NOMO-1 (cell line): ENCODE results near the gene CHRNA7.
"Not testable (repeated sequence)": the region's sequence is repeated elsewhere in the genome, so short reads cannot be mapped to it uniquely, and the experiment has no call there.

Source experiments
- DNase-seq, 2 experiments: peaks; one replicate each; lab custom pipeline; 2025; ENCODE audit not compliant: unreplicated experiment in 2 of 2; lab: John Stamatoyannopoulos, UW

CHRNA7 gene

DNA sequence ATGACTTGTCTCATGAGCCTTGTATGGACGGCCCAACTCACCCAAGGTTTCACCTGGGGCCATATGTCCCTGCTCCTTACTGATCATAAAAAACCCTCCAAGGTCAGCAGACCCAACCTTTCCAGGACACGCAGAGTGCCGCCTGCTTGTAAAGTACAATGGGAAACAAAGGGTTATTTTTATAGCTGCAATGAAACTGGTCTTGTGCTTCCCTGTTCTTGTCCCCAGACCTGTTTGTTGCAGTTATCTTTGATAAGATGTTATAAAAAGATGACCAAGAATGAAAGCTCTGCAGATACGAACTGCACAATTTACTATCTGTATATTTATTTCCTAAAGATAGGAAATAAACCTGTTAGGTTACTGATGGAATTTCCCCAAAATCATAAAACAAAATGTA is 136.0 kb downstream of the CHRNA7 start:
- DNase-seq, result not testable (repeated sequence)

DNA sequence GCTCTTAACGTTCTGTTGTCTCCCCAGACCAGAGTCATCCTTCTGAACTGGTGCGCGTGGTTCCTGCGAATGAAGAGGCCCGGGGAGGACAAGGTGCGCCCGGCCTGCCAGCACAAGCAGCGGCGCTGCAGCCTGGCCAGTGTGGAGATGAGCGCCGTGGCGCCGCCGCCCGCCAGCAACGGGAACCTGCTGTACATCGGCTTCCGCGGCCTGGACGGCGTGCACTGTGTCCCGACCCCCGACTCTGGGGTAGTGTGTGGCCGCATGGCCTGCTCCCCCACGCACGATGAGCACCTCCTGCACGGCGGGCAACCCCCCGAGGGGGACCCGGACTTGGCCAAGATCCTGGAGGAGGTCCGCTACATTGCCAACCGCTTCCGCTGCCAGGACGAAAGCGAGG is 137.6 kb downstream of the CHRNA7 start:
- DNase-seq, result not testable (repeated sequence)

DNA sequence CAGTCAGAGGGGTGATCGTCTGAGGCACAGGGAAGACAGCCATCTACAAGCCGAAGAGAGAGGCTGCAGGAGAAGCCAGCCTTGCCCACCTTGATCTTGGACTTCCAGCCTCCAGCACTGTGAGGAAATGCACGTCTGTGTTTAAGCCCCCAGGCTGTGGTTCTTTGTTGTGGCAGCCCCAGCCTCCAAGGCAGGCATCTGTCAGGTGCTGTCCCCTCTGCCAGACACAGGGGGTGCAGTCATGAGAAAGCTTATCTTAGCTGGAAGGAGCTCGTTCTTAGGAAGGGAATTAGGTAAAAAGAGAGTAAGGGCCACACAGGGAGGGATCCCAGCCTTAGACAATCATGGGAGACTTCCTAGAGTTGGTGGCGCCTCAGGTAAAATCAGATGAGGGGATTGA is 150.3 kb downstream of the CHRNA7 start:
- not testable (repeated sequence) for DNase-seq

DNA sequence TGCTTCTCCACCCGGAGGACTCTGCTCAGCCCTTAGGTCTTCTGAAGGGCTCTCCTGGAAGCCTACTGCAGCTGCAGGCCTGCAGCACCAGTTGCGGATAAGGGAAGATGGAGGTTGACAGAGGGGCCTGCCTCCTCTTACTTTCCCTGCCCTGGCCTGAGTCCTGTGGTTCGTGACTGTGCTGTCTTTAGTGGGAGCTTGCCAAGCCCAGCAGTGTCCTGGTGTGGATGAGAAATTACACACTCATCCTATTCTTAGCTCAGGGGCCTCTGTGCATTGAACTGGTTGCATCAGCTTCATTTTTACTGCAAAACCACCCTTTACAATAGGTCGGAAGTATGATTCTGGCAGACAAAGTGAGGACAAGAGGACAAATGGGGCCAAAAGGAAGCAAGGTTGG is 163.5 kb downstream of the CHRNA7 start:
- DNase-seq, result not testable (repeated sequence)

DNA sequence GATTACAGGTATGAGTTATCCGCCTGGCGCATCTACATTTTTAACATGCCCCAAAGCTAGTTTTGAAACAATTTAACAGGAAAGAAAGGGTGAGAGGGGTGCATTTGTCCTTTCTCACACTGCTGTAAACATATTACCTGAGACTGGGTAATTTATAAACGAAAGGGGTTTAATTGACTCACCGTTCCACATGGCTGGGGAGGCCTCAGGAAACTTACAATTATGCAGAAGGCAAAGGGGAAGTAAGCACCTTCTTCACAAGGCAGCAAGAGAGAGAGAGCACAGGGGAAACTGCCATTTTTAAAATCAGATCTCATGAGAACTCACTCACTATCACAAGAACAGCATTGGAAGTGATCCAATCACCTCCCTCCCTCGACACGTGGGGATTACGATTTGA is 165.9 kb downstream of the CHRNA7 start:
- DNase-seq, result not testable (repeated sequence)

DNA sequence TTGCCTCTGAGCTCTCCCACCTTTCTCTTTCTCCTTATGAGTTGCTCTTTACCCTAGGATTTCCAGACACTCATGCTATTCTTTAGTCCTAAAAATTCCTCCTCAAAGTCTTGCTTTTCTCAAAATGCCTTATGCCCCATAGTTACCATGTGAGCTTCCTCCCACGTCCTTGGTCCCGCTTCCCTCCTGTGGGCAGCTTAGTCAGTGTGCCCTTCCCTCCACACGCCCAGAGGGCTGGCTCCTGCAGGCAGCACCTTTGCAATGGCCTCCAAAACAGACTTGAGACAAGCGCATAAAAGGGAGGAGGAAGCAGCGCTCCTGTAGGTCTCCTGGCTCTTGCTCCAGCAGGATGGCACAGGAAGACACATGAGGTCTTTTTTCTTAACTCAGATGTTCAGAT is 168.6 kb downstream of the CHRNA7 start:
- not testable (repeated sequence) for DNase-seq

DNA sequence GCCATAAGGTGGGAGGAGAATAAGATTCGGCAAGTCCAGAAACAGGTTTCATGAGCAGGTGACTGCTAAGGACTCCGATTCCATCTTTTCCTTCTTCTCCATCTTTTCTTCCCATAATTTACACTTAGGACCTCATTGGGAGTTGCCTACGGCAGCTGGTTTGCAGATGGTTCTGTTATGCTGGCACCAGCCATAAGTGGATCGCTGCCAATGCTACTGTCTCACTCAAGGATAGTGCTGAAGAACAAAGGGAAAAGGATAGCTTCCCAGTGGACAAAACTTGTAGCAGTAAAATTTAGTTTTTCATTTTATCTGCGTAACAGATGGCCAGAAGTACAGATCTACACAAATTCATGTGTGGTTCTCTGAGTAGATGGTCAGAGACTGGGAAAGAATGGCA is 178.8 kb downstream of the CHRNA7 start:
- DNase-seq, result not testable (repeated sequence)

DNA sequence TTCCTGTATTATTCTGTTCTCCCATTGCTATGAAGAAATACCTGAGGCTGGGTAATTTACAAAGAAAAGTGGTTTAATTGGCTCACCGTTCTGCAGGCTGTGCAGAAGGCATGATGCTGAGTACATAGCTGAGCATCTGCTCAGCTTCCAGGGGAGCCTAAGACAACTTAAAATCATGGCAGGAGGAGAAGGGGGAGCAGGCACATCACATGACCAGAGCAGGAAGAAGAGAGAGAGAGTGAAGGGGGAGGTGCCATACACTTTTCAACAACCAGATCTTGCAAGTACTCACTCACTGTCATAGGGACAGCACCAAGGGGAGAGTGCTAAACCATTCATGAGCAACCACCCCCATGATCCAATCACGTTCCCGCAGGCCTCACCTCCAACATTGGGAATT is 188.4 kb downstream of the CHRNA7 start:
- DNase-seq, result no peak
